GM11168 (cell line): ENCODE data around the gene INPP5K.
"Not testable (repeated sequence)": the region's sequence is repeated elsewhere in the genome, so short reads cannot be mapped to it uniquely, and the experiment has no call there.

Source experiments
- in situ Hi-C: fragments of 300-500 bp; cut with MboI; formaldehyde crosslinking; loops from one replicate; pipeline ENCODE4 v1.12.0; 2022; ENCODE audit warnings: low sequenced_read_pairs; ENCODE audit not compliant: unreplicated experiment

The INPP5K gene

GRCh38 chr17:1445695-1446094, 70.7 kb downstream of the INPP5K start:
- in situ Hi-C loops: not testable (repeated sequence)
